A673 (cell line): ENCODE measurements around the gene CPNE2.

Experiments used
- EZH2 ChIP-seq: fragments of 200-600 bp; sonication (generic); IDR thresholded peaks from 2 replicates; pipeline ENCODE4 v1.6.1; 2017; ENCODE audit warnings: borderline replicate concordance, low read depth, mild to moderate bottlenecking, mixed read lengths, antibody characterized with exemption, low read length; ENCODE audit not compliant: poor library complexity, severe bottlenecking
- TF ChIP-seq, protein P1 (sequence below): fragments of 300-800, 200-600 bp; sonication (generic); conservative IDR thresholded peaks from 2 replicates; pipeline ENCODE4 v1.5.1; 2017; ENCODE audit warnings: low read depth, mild to moderate bottlenecking, antibody characterized with exemption, low read length, moderate library complexity, mixed read lengths

DNA sequence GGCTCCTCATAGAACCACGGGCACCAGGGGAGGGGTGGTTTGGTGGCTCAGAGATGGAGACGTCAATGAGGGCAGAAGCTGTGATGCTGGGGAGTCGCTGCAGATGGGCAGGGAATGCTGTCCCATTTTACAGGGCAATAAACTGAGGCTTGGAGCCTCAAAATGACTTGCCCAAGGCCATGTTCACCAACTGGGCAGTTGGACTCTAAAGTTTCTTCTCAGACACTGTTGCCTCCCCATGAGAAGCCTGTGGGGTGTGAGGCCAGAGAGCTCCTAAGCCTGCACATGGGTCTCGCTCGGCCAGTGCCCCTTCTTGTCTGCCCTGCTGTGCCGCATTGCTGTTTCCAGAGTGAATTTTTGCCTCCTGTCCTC lies 38.6 kb downstream of the CPNE2 start:
- TF ChIP-seq, protein P1, sequence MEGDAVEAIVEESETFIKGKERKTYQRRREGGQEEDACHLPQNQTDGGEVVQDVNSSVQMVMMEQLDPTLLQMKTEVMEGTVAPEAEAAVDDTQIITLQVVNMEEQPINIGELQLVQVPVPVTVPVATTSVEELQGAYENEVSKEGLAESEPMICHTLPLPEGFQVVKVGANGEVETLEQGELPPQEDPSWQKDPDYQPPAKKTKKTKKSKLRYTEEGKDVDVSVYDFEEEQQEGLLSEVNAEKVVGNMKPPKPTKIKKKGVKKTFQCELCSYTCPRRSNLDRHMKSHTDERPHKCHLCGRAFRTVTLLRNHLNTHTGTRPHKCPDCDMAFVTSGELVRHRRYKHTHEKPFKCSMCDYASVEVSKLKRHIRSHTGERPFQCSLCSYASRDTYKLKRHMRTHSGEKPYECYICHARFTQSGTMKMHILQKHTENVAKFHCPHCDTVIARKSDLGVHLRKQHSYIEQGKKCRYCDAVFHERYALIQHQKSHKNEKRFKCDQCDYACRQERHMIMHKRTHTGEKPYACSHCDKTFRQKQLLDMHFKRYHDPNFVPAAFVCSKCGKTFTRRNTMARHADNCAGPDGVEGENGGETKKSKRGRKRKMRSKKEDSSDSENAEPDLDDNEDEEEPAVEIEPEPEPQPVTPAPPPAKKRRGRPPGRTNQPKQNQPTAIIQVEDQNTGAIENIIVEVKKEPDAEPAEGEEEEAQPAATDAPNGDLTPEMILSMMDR, result no peak
- no peak for TF ChIP-seq EZH2
